ENCODE data around the gene ALKBH6. TPM values are rescaled to one million over a fixed set of nuclear protein-coding genes. Genes with fewer than 3 reads are reported as not detected.
A peak's percentile ranks its signal among the peaks of the same experiment; 100 is the strongest.

ALKBH6 gene
- total and polyA plus RNA-seq, 10 of the 15 experiments (the other 5 are each of a cell fraction or from before 2014, with no cell fraction given): 1.2 to 56.5 (median 36.1) TPM

DNA sequence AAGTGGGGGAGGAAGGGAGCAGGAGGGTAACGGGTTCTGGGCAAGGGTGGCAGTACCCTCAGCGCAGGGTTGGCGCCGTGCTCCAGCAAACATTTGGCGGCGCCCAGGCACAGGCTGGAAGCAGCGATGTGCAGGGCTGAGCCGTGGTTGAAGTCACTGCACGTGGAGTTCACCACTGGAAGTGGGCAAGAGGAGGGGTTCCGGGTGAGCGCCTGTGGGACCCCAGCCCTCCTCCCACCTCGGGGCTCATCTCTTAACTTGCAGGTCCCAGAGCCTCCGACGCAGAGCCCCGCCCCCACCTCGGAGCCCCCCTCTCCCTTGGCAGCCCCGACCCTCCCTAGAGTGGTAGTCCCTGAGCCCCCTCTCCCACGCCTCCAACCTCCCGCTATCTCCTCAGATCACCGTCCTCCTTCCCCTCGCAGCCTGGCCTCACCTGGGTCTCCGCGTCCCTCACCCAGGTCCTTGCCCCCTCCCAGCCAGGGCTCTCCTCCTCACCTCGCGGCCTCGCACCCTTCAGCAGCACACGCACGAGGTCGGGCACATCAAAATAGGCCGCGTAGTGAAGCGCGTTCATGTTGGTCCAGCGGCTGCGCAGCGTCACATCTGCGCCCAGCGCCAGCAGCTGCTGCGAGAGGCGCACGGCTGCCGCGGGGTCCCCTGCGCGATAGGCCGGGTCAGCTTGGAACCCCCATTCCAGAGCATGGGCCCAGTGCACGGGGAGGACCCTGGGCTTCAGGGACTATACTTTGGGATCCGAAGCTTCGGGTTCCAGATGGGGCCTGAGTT is 12.3 kb upstream of the ALKBH6 start:
- FAIRE-seq (no peak), DNase-seq (ENCODE audit: low read depth, low spot score) (no peak), ATAC-seq (no peak)
- Histone ChIP-seq H3K4me1 (ENCODE audit: control insufficient read depth, insufficient read depth, low read length) (no peaks in the 10 kb centered on the region), H3K9ac (ENCODE audit: control insufficient read depth, insufficient read depth, low read length) (no peak overlapping the region), H3K4me3 (no peak overlapping the region), H3K27ac (ENCODE audit: control insufficient read depth, insufficient read depth) (no peak overlapping the region), H3K9me3 (replicated peaks; ENCODE audit: control insufficient read depth, insufficient read depth, low read length) (no peaks in the 10 kb centered on the region), H3K36me3 (ENCODE audit: control insufficient read depth in 2 of 2, insufficient read depth in 2 of 2, low read length in 1 of 2) (peaks cover 0 to 5% of the 10 kb centered on the region in 2 experiments; a peak in 2 of 4 replicates), H2AFZ (ENCODE audit: control insufficient read depth, low read depth, low read length) (no peak overlapping the region), H3K27me3 (replicated peaks in 1 of 2; ENCODE audit: control insufficient read depth in 2 of 2, insufficient read depth in 2 of 2, low read length in 1 of 2) (no peaks in the 10 kb centered on the region), H3K79me2 (ENCODE audit: control insufficient read depth, insufficient read depth, low read length) (no peaks in the 10 kb centered on the region), H4K20me1 (ENCODE audit: control insufficient read depth, insufficient read depth) (no peaks in the 10 kb centered on the region), H3K4me2 (ENCODE audit: control insufficient read depth, insufficient read depth) (no peak overlapping the region)
- POLR2A ChIA-PET: no interaction called here
- no TSS peak for BruUV-seq (replicated peaks)
- RAD21 ChIA-PET (ENCODE audit: unreplicated experiment): no interaction called here
- CTCF ChIA-PET: no interaction called here
- in situ Hi-C loops (cut with MboI): no loop called here
- SMC1A ChIA-PET (ENCODE audit: uncharacterized antibody, unreplicated experiment): no interaction called here
- WGBS (ENCODE audit: insufficient coverage, insufficient replicate concordance, low lambda C conversion rate, missing lambda C conversion rate): 94% methylated on average over 46 of the region's 49 CpGs
- TF ChIP-seq ZBED1 (IDR thresholded peaks at IDR 0.05; ENCODE audit: borderline replicate concordance) (no peak), SRF (IDR thresholded peaks at IDR 0.05; ENCODE audit: low read depth in 2 of 2, low read length in 2 of 2) (peak in 1 of 2 experiments; percentile 15; a peak in 1 of 4 replicates)
- intact Hi-C loops (cut with micrococcal nuclease; ENCODE audit: unreplicated experiment): no loop called here

DNA sequence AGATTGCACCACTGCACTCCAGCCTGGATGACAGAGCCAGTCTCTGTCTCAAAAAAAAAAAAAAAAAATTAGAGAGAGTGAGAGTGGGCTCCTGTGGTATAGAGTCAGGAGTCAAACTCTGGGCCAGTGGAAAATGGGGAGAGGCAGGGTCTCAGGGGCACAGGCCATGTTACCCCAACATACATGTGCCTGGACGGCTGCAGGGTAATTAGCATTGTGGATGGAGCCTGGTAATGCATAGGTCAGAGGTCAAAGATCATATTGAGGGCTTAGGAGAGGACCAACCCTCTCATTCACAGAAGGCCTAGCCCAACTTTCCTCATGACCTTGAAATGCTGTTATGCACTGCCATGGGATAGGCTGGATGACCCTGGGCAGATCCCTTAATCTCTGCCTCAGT is 11.5 kb upstream of the ALKBH6 start:
- ATAC-seq (no peak), DNase-seq (ENCODE audit: low read depth, low spot score) (no peak), FAIRE-seq (no peak)
- CTCF ChIA-PET: no interaction called here
- SMC1A ChIA-PET (ENCODE audit: uncharacterized antibody, unreplicated experiment): no interaction called here
- POLR2A ChIA-PET: no interaction called here
- Histone ChIP-seq H3K27me3 (replicated peaks in 1 of 2; ENCODE audit: control insufficient read depth in 2 of 2, insufficient read depth in 2 of 2, low read length in 1 of 2) (no peaks in the 10 kb centered on the region), H3K4me2 (ENCODE audit: control insufficient read depth, insufficient read depth) (no peak overlapping the region), H4K20me1 (ENCODE audit: control insufficient read depth, insufficient read depth) (no peaks in the 10 kb centered on the region), H3K36me3 (ENCODE audit: control insufficient read depth in 2 of 2, insufficient read depth in 2 of 2, low read length in 1 of 2) (peaks cover 0 to 5% of the 10 kb centered on the region in 2 experiments; a peak in 2 of 4 replicates), H3K9me3 (replicated peaks; ENCODE audit: control insufficient read depth, insufficient read depth, low read length) (no peaks in the 10 kb centered on the region), H3K4me3 (no peak overlapping the region), H3K9ac (ENCODE audit: control insufficient read depth, insufficient read depth, low read length) (no peak overlapping the region), H3K27ac (ENCODE audit: control insufficient read depth, insufficient read depth) (no peak overlapping the region), H3K4me1 (ENCODE audit: control insufficient read depth, insufficient read depth, low read length) (no peaks in the 10 kb centered on the region), H3K79me2 (ENCODE audit: control insufficient read depth, insufficient read depth, low read length) (no peaks in the 10 kb centered on the region), H2AFZ (ENCODE audit: control insufficient read depth, low read depth, low read length) (no peak overlapping the region)
- BruUV-seq (replicated peaks): no TSS peak
- in situ Hi-C loops (cut with MboI): no loop called here
- 64% methylated on average over 1 of the region's 1 CpG for WGBS (ENCODE audit: insufficient coverage, insufficient replicate concordance, low lambda C conversion rate, missing lambda C conversion rate)
- RAD21 ChIA-PET (ENCODE audit: unreplicated experiment): no interaction called here
- intact Hi-C loops (cut with micrococcal nuclease; ENCODE audit: unreplicated experiment): no loop called here
- TF ChIP-seq, protein P1, sequence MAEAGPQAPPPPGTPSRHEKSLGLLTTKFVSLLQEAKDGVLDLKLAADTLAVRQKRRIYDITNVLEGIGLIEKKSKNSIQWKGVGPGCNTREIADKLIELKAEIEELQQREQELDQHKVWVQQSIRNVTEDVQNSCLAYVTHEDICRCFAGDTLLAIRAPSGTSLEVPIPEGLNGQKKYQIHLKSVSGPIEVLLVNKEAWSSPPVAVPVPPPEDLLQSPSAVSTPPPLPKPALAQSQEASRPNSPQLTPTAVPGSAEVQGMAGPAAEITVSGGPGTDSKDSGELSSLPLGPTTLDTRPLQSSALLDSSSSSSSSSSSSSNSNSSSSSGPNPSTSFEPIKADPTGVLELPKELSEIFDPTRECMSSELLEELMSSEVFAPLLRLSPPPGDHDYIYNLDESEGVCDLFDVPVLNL (IDR thresholded peaks at IDR 0.05; ENCODE audit: low read depth, low read length): no peak
- TF ChIP-seq NR2F1 (conservative IDR thresholded peaks at IDR 0.05): peak; percentile 41; the same call in 1 of the 2 replicates
- no peak for TF ChIP-seq ZNF622 (IDR thresholded peaks at IDR 0.05)
